ENCODE measurements around the gene STX1B. TPM values are rescaled to one million over a fixed set of nuclear protein-coding genes. Genes with fewer than 3 reads are reported as not detected.

The STX1B gene
- total RNA-seq, 1 experiment from 2014 or later: 11.0 TPM

- no peak overlapping the region for H3K9ac ChIP-seq (ENCODE audit: extremely low read depth, insufficient read length, low read length)
- DNase-seq: no peak
Measured at GRCh38 chr16:30998852-30999761, 11.3 kb downstream of the STX1B start.

More at GRCh38 chr16:30998852-30999761, 11.3 kb downstream of the STX1B start:
- H2BK15ac ChIP-seq (ENCODE audit: low read depth, low read length): no peak overlapping the region
- no peak overlapping the region for H3K4ac ChIP-seq (ENCODE audit: low read depth, low read length)
- no peak overlapping the region for H3K27ac Mint-ChIP-seq
- no peaks in the 10 kb centered on the region for H3K27me3 ChIP-seq (ENCODE audit: insufficient read depth, low read length)
- H2BK120ac ChIP-seq (ENCODE audit: low read depth, low read length, poor library complexity, severe bottlenecking): no peak overlapping the region
- no CpG with 5 or more reads among the region's 6 CpGs for WGBS (ENCODE audit: extremely low coverage, insufficient read length, low lambda C conversion rate)
- H3K27ac ChIP-seq (ENCODE audit: insufficient read length, low read depth, low read length): no peak overlapping the region
- H3K27me3 Mint-ChIP-seq (ENCODE audit: low read depth): peaks cover 10% of the 10 kb centered on the region; the same call in 1 of the 2 replicates
- peaks cover 18 to 26% of the 10 kb centered on the region in 2 experiments for H3K4me1 Mint-ChIP-seq
- no peak overlapping the region for H2BK5ac ChIP-seq (ENCODE audit: insufficient read length, low read length)
- no peak overlapping the region for H4K8ac ChIP-seq (replicated peaks; ENCODE audit: insufficient read length, low read depth, low read length)
- H3K4me3 Mint-ChIP-seq: no peak overlapping the region
- H3K18ac ChIP-seq (ENCODE audit: insufficient read length, low read depth, low read length): no peak overlapping the region
- no peak for TF ChIP-seq CTCF (conservative IDR thresholded peaks at IDR 0.05)
- H3T11ph ChIP-seq (ENCODE audit: low read length): no peak overlapping the region
- no peak overlapping the region for H4K91ac ChIP-seq (ENCODE audit: insufficient read length, low read depth, low read length)
- H4K20me1 ChIP-seq (ENCODE audit: control insufficient read depth, insufficient read depth, insufficient read length): no peaks in the 10 kb centered on the region
- no peaks in the 10 kb centered on the region for H3K79me1 ChIP-seq (ENCODE audit: insufficient read depth, low read depth, low read length, poor library complexity, severe bottlenecking)
- H2AFZ ChIP-seq (ENCODE audit: low read length): no peak overlapping the region
- H3K14ac ChIP-seq (ENCODE audit: insufficient read depth, low read length): no peak overlapping the region
- no peak overlapping the region for H3K23ac ChIP-seq (ENCODE audit: insufficient read length, low read depth, low read length)
- no peak overlapping the region for H3K56ac ChIP-seq (ENCODE audit: insufficient read length, low read depth, low read length)
- no peaks in the 10 kb centered on the region for H3K9me3 ChIP-seq (ENCODE audit: control insufficient read depth, low read depth, low read length)
- no peak overlapping the region for H3K4me2 ChIP-seq (ENCODE audit: insufficient read depth, insufficient read length, low read length)
- no peaks in the 10 kb centered on the region; the same call in 1 of the 2 replicates for H3K79me2 ChIP-seq (ENCODE audit: insufficient read depth, low read length)
- no peak overlapping the region for H4K5ac ChIP-seq (ENCODE audit: insufficient read length, low read depth, low read length)
- H3K9me3 Mint-ChIP-seq: no peaks in the 10 kb centered on the region
- H3K23me2 ChIP-seq (ENCODE audit: insufficient read length, low read depth, low read length, poor library complexity, severe bottlenecking): peaks cover 12% of the 10 kb centered on the region
- H3K36me3 Mint-ChIP-seq (ENCODE audit: insufficient read depth in 1 of 3, low read depth in 3 of 3): peaks cover 0 to 3% (median 2%) of the 10 kb centered on the region in 3 experiments; a peak in 2 of 7 replicates
- no peak overlapping the region for H2BK20ac ChIP-seq (ENCODE audit: low read depth, low read length, poor library complexity, severe bottlenecking)
- no peak overlapping the region for H2BK12ac ChIP-seq (ENCODE audit: insufficient read length, low read depth, low read length)
- no peaks in the 10 kb centered on the region for H3K4me1 ChIP-seq (ENCODE audit: insufficient read depth, low read length)
- no peak overlapping the region for H2AK5ac ChIP-seq (ENCODE audit: insufficient read length, low read length)
